ENCODE results near the gene ZNF687.
"Not testable (repeated sequence)": the region's sequence is repeated elsewhere in the genome, so short reads cannot be mapped to it uniquely, and the experiment has no call there.

ZNF687 gene, protein sequence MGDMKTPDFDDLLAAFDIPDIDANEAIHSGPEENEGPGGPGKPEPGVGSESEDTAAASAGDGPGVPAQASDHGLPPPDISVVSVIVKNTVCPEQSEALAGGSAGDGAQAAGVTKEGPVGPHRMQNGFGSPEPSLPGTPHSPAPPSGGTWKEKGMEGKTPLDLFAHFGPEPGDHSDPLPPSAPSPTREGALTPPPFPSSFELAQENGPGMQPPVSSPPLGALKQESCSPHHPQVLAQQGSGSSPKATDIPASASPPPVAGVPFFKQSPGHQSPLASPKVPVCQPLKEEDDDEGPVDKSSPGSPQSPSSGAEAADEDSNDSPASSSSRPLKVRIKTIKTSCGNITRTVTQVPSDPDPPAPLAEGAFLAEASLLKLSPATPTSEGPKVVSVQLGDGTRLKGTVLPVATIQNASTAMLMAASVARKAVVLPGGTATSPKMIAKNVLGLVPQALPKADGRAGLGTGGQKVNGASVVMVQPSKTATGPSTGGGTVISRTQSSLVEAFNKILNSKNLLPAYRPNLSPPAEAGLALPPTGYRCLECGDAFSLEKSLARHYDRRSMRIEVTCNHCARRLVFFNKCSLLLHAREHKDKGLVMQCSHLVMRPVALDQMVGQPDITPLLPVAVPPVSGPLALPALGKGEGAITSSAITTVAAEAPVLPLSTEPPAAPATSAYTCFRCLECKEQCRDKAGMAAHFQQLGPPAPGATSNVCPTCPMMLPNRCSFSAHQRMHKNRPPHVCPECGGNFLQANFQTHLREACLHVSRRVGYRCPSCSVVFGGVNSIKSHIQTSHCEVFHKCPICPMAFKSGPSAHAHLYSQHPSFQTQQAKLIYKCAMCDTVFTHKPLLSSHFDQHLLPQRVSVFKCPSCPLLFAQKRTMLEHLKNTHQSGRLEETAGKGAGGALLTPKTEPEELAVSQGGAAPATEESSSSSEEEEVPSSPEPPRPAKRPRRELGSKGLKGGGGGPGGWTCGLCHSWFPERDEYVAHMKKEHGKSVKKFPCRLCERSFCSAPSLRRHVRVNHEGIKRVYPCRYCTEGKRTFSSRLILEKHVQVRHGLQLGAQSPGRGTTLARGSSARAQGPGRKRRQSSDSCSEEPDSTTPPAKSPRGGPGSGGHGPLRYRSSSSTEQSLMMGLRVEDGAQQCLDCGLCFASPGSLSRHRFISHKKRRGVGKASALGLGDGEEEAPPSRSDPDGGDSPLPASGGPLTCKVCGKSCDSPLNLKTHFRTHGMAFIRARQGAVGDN

DNA sequence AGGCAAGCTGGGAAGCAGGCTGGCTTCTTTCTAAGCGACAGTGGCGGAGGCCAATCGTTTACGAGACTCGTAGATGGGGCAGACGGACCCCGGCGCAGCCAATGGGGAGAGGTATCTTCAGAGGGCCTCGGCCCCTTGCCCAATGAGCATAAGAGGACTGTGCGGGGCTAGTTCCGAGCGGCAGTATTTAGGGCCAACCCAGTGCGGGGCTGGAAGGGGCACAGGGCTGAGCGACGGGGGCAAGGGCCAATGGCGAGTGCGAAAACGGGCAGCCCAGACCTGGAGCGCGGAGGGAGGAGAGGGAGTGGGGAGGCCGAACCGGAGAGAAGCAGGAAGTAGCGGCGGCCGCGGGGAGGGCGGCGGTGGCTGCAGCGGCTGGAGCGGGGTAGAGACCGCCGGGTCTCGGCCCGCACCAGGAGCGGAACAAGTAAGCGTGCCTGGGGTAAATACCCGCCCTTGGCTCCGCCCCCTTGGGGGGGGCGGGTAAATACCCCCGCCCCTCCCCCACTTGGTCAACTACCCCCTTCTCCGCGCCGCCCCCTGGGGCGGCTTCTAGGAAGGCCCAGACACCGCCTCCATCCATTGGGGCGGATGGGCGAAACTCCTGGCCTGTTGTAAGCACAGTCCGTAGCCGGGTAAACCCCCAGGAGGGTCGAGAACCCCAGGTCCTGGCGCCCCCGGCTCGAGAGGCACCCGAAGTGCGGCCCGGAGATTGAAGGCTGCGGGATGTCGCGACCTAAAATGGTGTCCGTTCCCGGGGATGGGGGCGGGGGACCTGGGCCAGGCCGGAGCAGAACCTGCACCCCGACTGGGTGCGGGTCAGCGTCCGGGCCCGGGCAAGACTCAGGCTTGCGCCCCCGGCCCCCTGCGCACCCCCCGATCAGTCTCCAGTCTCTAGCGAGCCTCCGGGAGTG is at the start of gene ZNF687:
TSS of gene ZNF687 (plus strand) at position 331 of the 914 bp plus-strand sequence. CDS start 3,993 bp downstream, outside the sequence.
- peak; percentile 98 for DNase-seq

DNA sequence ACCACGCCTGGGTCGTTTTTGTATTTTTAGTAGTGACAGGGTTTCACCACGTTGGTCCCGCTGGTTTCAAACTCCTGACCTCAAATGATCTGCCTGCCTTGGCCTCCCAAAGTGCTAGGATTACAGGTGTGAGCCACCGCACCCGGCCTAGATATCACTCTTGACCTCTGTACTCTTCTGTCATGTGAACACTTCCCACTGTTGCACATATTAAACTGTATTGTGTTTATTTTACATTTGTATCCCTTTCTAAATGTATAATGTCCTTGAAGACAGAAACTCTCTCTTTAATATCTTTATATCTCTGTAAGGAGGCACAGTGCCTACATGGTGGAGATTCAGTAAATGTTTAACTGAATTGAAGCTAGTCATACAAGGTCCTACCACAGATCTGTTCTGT is 46.9 kb upstream of the ZNF687 start:
- no peak for DNase-seq

DNA sequence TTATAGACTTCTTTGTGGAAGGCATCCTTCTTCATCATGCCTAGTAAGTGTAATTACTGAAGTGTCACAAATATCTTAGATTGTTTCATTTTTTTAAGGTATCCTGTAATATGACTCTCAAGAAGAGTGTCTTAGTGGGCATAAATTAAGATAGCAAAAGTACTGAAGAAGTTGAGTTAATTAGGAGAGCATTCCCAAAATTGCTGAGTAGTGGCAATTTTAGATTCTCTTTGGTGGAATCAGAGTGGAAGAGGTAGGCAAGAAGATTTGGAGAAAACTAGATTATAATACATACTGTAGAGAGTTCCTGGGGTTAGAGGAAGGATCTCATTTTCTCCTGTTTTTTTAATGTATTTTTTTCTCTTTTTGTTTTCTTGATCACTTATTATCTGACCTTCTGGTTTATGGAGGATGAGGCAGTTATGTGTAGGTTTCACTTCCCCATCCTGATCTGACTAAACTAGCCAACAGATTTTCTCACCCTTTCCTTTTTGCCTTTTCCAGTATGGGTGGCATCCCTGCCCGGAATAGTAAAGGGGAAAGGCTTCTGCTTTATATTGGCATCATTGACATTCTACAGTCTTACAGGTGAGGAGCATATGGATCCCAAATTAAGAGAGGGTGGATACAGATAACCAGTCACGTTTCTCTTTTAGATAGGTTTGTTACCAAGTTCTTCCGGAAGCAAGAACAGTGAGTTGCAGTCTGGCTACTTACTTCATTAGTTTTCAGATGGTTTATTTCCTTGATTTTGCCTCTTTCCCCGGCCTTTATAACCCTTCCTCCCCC is 44.2 kb upstream of the ZNF687 start:
- no peak for DNase-seq

DNA sequence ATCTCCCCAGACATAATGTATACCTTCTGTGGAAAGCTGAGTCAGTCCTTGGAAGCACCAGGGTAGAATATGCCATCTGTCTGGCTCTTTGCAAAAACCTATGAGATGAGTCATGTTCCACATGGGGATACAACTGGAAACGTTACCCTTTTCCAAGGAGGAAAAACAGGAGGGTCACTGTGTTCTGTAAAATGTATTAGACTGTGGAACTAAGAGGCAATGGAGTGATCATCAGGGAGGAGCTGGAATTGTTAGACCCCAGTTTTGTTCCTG is 43.7 kb upstream of the ZNF687 start:
- DNase-seq, result no peak

DNA sequence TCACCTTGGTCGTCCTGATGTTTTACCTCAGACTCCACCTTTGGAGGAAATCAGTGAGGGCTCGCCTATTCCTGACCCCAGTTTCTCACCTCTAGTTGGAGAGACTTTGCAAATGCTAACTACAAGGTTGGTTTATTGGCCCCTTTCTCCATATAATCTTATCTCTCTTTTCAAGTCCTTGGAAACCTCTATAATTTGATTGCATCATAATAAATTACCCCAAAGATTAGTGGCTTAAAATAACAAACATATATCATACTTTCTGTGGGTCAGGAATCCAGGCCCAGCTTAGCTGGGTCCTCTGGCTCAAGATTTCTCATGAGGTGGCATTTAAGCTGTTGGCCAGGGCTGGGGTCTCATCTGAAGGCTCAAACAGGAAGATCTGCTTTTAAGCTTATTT is 39.7 kb upstream of the ZNF687 start:
- DNase-seq, result no peak

DNA sequence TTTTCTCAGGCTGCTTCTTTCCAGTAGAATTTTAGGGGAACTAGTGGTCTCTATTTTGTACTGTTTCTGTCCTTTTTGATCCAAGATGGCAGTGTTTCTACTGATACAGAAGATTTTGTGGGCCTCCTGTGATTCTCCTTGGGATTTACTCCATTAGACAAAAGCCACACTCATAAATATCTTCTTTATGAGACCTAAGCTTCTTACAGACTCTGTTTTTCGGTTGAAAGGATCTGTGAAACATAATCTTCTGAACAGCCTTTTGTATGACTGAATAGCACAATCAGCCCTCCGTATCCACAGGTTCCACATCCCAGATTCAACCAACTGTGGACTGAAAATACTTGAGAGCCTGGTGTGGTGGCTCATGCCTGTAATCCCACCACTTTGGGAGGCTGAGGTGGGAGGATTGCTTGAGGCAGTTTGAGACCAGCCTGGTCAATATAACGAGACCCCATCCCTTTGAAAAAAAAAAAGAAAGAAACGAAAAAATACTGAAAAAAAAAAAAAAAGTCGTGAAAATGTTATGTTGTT is 38.3 kb upstream of the ZNF687 start:
- no peak for DNase-seq

DNA sequence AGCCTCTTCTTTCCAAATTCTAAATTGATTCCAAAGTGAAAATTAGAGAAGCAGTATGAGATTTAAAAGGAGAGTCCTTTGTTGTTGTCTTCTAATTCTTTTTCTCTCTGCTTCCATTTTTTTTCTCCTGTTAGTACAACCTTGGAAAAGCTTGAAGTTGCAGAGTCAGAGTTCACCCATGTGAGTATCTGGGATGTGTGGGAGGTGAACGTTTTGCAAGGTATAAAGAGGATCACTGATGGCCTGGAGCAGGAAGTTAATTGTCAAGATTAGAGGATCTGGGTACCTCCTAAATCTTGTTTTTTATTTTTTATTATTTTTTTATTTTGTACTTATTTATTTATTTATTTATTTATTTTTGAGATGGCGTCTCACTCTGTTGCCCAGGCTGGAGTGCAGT is 35.3 kb upstream of the ZNF687 start:
- no peak for DNase-seq

DNA sequence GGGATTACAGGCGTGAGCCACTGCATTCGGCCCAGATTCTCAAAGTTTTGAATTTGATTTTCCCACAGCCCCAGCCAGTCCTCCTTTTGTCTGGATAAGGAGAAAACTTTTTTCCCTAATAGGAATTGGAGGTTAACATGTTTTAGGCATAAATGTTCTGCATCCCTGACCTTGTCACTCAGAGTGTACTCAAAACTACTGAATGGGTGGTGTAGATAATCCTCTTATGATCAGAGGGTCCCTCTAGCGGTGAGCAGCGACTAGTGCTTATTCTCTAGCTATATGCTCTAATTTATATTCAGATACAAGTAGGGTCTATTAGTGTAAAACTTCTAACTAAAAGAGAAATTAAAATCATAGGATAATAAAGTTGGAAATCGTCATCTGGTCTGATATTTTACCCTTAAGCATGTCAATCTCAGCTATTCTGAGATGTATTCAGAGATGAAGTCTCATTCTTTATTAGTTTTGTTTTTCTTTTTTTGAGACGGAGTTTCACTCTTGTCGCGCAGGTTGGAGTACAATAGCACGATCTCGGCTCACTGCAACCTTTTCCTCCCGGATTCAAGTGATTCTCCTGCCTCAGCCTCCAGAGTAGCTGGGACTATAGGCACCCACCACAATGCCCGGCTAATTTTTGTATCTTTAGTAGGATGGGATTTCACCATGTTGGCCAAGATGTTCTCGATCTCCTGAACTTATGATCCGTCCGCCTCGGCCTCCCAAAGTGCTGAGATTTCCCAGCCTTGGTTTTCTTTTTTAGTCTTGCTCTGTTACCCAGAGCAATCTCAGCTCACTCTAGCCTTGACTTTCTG is 30.2 kb upstream of the ZNF687 start:
- no peak for DNase-seq

DNA sequence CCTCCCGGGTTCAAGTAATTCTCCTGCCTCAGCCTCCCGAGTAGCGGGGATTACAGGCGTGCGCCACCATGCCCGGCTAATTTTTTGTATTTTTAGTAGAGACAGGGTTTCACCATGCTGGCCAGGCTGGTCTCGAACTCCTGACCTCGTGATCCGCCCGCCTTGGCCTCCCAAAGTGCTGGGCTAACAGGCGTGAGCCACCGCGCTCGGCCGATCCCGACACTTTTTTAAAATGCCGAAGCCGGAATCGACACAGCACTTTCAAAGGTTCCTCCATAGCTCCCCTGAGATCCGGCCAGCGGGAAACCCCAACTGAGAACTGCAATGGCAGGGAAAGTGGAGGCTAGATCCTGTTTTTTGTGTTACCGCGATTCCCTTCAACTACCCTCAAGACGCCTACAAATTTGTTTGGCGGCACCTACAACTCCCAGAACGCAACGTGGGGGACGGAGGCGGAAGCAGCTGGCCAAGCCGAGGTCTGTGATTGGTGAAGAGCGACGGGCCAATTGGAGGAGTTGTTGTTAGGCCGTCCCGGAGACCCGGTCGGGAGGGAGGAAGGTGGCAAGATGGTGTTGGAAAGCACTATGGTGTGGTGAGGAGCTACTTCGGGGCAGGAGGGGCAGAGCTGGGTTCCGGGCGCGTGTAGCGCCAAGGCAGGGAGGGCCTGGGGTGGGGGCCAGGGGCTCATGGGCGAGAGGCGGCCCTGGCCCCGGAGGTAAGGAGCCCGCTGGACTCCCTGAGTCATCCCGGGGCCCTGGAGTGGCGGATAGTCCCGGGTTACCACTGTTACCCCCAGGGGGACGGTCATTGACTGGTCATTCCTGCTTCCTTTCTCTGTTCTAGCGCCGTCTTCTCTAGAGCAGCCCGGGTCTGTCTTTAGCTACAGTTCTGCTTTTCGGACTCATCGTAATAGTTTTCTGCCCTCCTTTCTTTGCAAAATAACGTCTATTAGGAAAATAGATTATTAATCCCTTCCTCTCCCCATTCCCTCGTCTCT is 27.6 kb upstream of the ZNF687 start, which contains the start of gene PSMD4:
TSS of gene PSMD4 (plus strand) at position 518 of the 997 bp plus-strand sequence. CDS start at position 567, 49 bp downstream.
- DNase-seq, result peak; percentile 89

DNA sequence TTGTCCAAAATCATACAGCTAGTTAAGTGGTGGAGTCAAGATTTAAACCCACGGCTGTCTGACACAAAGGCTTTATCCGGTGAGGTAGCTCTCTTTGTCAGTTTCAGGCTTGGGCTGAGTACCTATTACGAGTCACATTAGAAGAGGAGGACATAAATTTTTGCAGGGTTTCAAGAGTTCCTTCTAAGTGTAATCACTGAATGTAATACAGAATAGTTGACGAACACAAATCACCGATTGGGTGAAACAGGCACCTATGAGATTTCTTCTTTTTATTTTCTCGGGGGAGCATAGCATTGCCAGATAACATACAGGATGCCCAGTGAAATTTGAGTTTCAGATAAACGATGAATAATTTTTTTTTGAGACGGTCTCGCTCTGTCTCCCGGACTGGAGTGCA is 26.7 kb upstream of the ZNF687 start:
- no peak for DNase-seq

DNA sequence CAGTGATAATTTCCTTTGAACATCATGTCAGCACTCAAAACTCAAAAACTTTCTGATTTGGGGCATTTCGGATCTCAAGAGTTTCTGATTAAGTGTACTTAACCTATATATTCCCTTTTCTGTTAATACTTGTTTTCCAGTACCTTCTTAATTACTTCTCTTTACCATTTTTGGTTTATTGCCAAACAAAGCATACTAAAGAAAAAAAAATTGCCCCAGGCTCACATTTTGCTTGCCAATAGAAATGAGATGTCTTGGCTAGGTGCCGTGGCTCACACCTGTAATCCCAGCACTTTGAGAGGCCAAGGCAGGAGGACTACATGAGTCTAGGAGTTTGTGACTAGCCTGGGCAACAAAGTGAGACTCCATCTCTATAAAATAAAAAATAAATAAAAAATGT is 22.7 kb upstream of the ZNF687 start:
- no peak for DNase-seq

DNA sequence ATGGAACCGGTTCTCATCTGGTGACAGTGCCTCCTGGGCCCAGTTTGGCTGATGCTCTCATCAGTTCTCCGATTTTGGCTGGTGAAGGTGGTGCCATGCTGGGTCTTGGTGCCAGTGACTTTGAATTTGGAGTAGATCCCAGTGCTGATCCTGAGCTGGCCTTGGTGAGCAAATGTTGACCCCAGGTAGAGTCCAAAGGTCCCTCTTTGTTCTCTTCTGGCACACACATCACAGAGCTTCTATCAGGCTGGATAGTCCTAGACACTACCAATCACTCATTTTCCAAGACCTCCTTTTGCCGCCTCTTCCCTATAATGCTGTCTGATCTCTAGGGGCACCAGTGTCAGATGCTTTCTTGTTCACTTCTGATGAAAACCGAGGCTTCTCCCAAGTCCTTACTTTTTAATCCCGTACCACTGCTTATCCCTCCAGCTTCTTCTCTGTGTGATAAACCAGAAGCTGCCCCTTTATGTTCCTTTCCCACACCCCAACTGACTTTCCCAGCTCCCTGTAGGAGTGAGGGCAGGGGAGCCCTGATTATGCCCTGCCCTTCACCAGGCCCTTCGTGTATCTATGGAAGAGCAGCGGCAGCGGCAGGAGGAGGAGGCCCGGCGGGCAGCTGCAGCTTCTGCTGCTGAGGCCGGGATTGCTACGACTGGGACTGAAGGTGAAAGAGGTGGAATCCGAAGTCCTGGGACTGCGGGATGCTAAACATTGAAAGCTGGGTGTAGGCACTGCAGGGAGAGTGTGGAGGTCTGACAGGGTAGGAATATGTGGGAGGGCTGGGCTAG is 16.5 kb upstream of the ZNF687 start:
- no peak for DNase-seq

DNA sequence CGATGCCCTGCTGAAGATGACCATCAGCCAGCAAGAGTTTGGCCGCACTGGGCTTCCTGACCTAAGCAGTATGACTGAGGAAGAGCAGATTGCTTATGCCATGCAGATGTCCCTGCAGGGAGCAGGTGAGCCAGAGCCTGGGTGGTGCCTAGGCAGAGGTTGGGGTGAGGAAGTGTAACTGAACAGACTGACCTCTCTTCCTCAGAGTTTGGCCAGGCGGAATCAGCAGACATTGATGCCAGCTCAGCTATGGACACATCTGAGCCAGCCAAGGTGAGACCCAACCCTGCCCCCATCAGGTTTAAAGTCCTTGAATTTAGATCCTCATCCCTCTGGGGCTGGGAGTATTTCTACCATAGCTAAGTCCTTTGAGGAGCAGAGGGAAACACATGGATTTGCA is 15.8 kb upstream of the ZNF687 start:
- no peak for DNase-seq

DNA sequence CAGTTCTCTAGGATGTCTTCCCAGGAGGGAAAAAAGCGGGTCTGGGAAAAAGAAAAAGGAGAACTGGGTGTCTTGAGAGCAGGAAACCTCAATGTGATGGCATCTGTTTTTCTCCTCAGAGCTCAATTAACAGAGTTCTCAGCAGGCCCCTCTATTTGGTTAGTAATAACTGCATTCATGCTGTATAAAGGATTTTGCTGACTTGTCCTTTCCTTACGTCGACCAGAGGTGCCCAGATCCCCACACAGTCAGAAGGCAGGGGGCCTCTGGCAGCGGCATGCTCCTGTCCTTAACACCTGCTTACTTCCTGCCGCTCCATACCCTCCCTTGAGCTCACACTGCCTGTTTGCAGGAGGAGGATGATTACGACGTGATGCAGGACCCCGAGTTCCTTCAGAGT is 15.3 kb upstream of the ZNF687 start:
- no peak for DNase-seq

DNA sequence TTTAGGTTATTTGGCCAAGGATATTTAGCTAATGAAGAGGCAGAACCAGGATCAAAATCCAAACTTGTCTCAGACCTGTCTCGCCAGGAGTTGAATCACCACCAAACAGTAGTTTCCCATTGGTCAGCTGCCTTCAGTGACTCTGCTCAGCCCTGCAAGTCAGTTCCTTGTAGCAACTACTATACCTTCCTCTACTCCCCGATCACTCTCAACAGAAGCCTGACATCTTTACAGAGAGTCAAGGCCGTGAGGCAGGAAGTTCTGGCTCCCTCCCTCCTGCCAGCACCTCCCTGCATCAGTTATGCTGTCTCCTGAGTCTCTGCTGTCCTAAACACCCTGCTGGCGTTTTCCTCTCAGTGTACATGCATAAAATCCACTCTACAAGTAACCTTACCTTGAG is 14.3 kb upstream of the ZNF687 start:
- DNase-seq, result no peak

DNA sequence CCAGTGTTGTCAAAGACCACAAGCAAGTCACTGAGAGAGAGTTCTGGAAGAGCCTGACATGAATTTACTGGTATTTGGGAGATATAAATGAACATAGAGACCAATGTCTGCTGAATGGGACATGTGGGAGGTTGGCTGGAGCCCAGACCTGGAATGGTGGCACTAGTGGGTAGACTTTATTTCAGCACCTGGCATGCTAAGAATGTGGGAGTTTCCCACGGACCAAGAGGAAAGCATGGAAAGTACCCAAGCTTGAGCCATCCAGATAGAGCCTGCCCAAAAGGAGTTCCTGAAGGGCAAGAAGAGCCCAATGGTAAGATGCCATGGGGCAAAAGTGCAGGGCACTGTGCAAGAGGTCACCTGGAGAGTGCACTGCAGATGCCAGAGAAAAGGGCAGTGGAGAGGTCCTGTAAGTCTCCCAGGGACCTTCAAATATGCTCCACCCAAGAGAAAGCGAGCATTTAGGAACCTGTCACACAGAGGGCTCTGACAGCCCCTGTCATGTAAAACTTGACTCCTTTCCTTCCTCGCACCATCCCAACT is 8.1 kb upstream of the ZNF687 start:
- DNase-seq, result no peak

DNA sequence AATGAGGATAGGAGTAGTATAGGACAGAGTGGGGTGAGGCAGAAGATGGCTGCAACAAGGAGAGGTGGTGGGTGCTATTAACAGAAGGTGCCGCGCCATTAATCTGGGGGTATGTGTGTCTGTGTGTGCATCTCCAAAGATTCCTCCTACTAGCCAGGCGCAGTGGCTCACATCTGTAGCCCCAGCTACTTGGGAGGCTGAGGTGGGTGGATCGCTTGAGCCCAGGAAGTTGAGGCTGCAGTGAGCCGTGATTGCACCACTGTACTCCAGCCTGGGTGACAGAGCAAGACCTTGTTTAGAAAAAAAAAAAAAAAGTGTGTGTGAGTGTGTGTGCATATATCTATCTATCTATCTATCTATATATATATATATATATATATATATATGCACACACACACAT is 6.8 kb upstream of the ZNF687 start:
- DNase-seq, result not testable (repeated sequence)

DNA sequence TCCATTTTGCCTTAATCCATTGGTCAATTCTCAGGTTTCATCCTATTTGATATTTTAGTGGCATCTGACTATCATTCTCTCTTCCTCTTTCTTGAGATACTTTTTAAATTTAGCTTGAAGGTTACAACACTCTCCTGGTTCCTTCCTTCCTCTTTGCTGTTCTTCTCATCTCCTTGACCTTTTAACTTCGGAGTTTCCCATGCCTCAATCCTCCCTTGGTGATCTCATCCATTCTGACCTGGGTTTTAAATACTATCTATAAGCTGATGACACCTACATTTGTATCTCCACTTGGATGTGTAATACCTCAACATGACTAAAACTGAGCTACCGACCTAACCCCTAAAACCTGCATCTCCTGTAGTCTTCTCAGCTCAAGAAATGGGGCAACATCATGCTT is 4.8 kb upstream of the ZNF687 start:
- no peak for DNase-seq
